GM19035 (cell line): Measurements from ENCODE around the gene CDC25A.

Experiments used
- ATAC-seq: cut with Tn5 transposase; IDR thresholded peaks from one replicate; pipeline ENCODE4 v1.9.1; 2021; ENCODE audit not compliant: unreplicated experiment

The CDC25A gene

DNA sequence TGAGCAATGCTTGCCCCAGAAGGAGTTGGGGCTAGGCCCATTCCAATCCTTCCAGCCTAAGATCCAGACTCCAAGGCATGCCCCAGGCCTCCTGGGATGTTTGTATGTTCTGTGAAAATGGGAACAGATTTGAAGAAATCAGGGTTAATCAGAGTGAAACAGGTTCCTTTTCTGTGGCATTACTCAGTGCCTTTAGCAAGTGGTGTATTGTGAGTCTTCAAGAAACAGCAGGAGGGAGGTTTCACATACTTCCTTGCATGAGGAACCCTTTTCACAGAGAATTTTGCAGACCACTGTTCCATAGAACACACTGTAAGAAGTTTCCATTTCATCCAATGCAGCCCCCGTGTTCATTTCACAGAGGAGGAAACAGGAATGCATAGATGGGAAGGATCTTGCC, 8.4 kb upstream of the CDC25A start:
- no peak for ATAC-seq

DNA sequence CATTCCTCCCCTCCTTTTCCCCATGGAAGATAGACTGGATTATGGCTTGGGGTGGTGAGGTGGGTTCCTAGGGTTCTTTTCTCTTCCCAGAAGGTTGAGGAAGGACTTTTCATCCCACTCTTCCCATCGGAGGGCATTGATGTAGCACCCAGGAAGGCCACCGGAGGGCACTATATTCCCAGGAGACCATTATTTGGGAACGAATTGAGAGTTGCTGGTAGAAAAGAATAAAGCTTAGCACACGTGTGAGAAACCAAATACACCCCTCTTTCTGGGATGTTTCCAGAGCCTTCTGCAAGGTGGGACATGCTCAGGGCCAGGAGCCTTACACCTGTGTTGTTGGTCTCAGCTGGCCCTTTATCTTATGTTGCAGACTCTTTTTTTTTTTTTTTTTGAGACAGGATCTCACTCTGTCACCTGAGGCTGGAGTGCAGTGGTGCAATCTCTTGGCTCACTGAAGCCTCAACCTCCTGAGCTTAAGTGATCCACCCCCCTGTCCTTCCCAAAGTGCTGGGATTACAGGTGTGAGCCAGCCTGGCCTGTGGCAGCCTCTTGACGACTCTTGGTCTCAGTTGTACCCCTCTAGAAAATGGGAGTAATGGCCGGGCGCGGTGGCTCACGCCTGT, 6.3 kb upstream of the CDC25A start:
- no peak for ATAC-seq

DNA sequence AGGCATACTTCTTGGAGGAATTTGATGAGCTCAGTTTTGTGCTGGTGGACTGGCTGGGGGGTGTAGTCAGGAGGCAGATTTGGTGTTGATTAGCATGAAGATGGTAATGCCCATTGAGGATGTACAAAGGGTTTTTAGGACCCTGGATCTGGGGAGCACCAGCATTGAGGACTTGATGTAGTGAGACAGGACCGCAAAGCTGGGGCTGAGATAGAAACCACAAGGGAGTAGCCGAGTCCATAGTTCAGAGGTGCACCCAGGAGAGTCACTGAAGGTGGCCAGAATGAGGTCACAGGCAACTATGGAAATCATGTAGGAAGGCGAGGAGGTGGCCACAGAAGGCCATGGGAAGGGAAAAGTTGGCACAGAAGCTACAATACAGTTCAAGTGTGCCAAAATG, 2.7 kb upstream of the CDC25A start:
- ATAC-seq: no peak

DNA sequence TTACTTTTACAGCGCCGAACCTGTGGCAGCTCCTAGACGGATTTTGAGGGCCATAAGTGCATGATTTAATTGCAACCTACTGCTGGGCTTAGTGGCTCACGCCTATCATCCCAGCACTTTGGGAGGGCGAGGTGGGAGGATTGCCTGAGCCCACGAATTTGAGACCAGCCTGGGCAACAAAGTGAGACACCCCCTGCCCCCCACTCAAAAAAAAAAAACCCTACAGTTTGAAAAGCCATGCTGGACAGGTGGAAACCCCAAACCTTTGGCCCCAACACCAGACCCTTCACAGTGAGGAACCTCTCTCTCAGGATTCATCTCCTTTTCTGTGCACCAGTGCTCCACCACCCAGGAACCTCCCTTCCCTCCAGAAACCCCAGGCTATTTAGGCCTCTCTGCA, 1.1 kb upstream of the CDC25A start:
- no peak for ATAC-seq

GRCh38 chr3:48187579-48188265, 495 bp downstream of the CDC25A start:
- ATAC-seq: peak; percentile 37

DNA sequence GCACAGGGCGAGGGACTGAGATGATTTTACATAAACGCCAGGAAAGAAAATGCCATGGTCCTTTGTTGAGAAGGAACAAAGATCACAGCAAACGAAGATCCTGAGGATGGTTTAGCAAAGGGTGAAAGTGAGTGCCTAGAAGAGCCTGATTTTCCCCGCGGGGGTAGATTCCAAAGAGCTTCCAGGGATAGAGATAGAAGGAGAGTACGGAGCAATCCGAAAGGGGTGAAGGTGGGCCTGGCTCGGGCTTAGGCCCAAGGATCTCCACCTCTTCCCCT, 977 bp downstream of the CDC25A start:
- no peak for ATAC-seq

DNA sequence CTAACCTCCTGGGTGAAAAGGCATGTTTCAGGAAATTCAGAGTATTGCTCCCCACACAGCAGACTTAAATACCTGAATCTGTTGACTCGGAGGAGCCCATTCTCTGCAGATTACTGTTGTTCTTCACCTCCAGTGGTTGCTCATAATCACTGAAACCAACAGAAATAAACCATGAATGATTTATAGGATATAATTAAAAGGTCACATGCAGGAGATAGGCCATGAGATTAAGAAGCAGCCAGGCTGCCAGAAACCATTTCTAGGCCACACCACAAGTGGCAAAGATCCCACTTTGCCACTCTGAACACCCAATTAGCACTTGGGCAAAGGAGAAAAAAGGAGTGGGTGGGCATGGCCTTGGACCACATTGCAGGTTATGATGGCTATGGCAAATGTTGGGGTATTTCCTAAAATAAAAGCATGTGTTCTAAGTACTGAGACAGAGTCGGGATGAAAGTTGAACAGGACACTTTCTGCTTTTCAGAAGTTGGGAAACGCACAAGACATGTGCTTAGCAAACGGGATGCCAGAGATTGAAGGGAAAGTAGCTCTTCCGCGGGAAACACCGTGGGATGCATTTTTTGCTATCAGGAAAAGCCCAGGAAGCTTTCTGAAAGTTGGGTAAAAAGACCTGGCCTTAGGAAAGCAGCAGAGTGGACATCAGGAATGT, 1.5 kb downstream of the CDC25A start:
- ATAC-seq: no peak

- ATAC-seq: no peak
These were observed 3.1 kb downstream of the CDC25A start for GRCh38 chr3:48185129-48185528.

- no peak for ATAC-seq
These were observed 3.9 kb downstream of the CDC25A start for GRCh38 chr3:48184299-48184698.

- no peak for ATAC-seq
These were observed 7.5 kb downstream of the CDC25A start for GRCh38 chr3:48180531-48181253.

DNA sequence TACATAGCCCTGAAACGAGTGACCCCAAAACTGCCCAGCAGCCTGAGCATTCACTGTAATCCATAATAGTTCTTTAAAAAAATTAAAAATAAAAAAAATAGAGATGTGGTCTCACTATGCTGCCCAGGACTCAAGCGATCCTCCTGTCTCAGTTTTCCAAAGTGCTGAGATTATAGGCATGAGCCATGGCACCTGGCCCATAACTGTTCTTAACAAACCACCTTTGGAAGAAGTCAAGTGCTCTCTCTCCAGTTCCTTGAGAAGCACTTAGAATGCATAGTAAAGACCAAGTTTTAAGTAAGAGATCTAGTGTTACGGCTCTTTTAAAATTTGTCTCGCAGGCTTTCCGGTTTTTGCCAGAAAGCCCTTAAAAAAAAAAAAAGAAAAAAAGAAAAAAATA, 8.2 kb downstream of the CDC25A start:
- ATAC-seq: no peak

GRCh38 chr3:48178072-48178471, 10.1 kb downstream of the CDC25A start:
- ATAC-seq: no peak

GRCh38 chr3:48157950-48158376, 30.3 kb downstream of the CDC25A start:
- ATAC-seq: no peak

- no peak for ATAC-seq
These were observed 30.9 kb downstream of the CDC25A start for GRCh38 chr3:48157202-48157840.

- no peak for ATAC-seq
These were observed 32.1 kb downstream of the CDC25A start for GRCh38 chr3:48156163-48156562.

DNA sequence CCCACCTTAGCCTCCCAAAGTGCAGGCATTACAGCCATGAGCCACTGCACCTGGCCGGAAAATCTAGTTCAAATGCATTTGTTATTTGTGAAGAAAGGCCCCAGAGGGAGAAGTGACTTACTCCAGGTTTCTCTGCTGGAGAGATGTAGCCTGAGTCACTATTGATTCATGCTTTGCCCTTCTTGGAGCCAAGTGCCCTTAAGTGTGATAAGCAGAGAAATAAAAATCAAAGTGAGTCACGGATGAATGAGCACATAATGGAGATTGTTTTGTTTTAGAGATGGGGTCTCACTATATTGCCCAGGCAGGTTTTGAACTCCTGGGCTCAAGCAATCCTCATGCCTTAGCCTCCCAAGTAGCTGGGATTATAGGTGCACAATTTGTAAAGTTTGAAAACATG, 33.1 kb downstream of the CDC25A start:
- no peak for ATAC-seq

DNA sequence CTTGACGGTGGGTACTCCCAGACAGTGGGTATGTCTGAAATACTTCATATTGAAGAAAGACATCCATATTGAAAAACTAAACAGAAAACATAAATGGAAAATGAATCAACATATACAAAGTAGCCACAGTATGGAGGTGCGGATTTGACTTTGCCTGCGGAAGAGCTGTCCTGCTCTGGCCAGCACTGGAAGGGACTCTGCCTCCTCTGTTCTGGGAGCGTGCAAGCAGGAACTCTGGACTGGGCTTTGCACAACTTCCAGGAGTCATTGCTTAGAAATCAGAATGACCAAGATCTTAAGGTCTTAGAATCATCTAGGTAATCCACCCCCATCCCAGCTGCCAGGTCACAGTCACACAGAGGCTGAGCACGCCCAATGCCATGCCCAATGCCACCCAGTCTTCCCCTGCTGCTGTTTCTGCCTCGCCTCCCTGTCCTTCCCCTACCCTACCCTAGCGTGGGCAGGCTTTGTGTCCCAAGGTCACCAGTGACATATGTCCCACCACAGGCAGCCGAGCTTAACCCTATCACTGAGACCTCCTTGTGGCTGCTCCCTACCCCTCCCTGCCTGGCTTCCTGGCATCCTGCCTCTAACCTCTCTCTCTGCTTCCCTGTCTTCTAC, 36.3 kb downstream of the CDC25A start:
- no peak for ATAC-seq

- peak; percentile 72 for ATAC-seq
These were observed 37.0 kb downstream of the CDC25A start for GRCh38 chr3:48151058-48151806.

DNA sequence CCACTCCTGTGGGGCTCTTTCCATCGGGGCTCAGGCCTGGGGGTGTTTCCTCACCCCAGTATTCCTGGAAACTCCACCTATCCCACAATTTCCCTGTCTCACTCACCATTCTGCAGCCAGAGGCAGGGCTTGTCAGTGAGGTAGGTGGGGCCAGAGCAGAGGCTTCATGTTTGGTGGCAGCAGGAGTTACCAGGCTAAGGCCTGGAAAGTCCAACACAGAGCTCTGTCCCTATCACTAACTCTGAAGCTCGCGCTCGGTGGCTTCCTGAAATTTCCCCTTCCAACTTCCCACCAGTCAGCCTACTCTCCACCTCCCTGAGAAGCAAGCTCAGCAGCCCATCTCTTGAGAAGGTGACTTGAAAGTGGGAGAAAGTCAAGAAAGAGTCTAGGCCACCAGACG, 44.2 kb downstream of the CDC25A start:
- no peak for ATAC-seq

DNA sequence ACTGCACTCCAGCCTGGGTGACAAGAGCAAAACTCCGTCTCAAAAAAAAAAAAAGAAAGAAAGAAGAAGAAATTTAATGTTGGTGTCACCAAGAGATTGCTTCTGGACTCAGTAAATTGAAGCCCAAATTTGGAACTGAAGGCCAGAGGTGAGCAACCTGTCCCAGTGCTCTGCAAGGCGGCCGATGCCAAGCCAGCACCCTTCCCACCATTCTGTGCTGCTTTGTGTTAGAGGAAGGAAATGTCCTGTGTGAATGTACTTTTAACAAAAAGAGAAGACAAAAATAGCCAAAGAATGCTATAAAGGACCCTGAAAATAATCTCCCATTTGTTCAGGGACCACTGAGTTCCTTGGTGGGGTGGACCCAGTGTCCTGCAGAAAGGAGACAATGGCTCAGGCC, 44.6 kb downstream of the CDC25A start:
- no peak for ATAC-seq
